Pancreas (tissue), 10 donors: ENCODE results near the gene HOXA13. TPM values are rescaled to one million over a fixed set of nuclear protein-coding genes. Genes with fewer than 3 reads are reported as not detected.

Experiments
- ATAC-seq, 4 donors: fragments of 200-7000 bp; cut with Tn5 transposase; one replicate each; pipeline versions ENCODE4 v1.8.0 to v1.9.1; 2020; ENCODE audit warnings: mild to moderate bottlenecking in 4 of 4, moderate library complexity in 4 of 4
- DNase-seq, 6 donors: peaks; one replicate each; pipeline ENCODE4 v3.0.0-alpha.2; 2020
- FAIRE-seq: peaks from 2 replicates; lab custom pipeline; 2012; peaks lifted over from hg19 to GRCh38; lab: Jason Lieb, UNC
- H3K27ac ChIP-seq, 4 donors: fragments of 200-600 bp; sonication (generic); 1 replicate in 3 of 4; 2 replicates in 1 of 4; pipeline versions ENCODE4 v1.5.0 to v1.8.0; 2020
- H3K27me3 ChIP-seq, 4 donors: fragments of 200-600 bp; one replicate each; pipeline ENCODE4 v1.8.0; 2021
- H3K36me3 ChIP-seq, 3 donors: fragments of 200-600 bp; sonication (generic) in 1 of 3; one replicate each; pipeline versions ENCODE4 v1.5.0 to v1.8.0; 2020 to 2021
- H3K4me1 ChIP-seq, 3 donors: fragments of 200-600 bp; one replicate each; pipeline ENCODE4 v1.8.0; 2021
- H3K4me3 ChIP-seq, 4 donors: fragments of 200-600 bp; sonication (generic) in 2 of 4; one replicate each; pipeline versions ENCODE4 v1.5.0 to v1.8.0; 2020 to 2021
- H3K9me3 ChIP-seq, 4 donors: fragments of 200-600 bp; one replicate each; pipeline ENCODE4 v1.8.0; 2021
- CTCF ChIP-seq, 4 donors: fragments of 200-600 bp; sonication (generic) in 3 of 4; IDR thresholded peaks; one replicate each; pipeline versions ENCODE4 v1.5.0 to v1.8.0; 2021; ENCODE audit warnings: antibody characterized with exemption in 4 of 4
- WGBS, 2 donors: extraction: QIAGEN DNeasy Blood & Tissue Kit; methylation state at CpG; one replicate each; pipeline ENCODE4 v1.1.7; 2013; 5-methylcytosine and 5-hydroxymethylcytosine counted together
- intact Hi-C, 3 donors: fragments of 100-400 bp; cut with DNase I; formaldehyde crosslinking; loops; one replicate each; pipeline versions ENCODE4 v1.11.1 to v1.14.2; 2022
- polyA plus RNA-seq, 2 donors: library from polyadenylated mRNA; stranded (reverse); fragments of 200-250 nt; gene quantifications; one replicate each; pipeline ENCODE4 v1.2.3, GENCODE V29; 2013
- total RNA-seq, 6 donors: library from RNA; stranded (reverse); fragmentation: NEBNext Ultra II Directional in 4 of 6; extraction: Animal tissue kit (Norgen Biotek cat#: 25700) in 4 of 6; gene quantifications; one replicate each; pipeline versions ENCODE4 v1.2.1 to v1.2.4, GENCODE V29; 2021 to 2023
- donor health status: healthy with polysubstance abuse.
- donor health status: DM: no; HTN: no; CAD: no; lungs with moderate emphysema.
- donor health status: DM: no; HTN: no; CAD: no.
- donor health status: control.
- donor health status: control.
- donor health status: Bipolar disorder and iron deficiency.
- donor health status: DM: yes; HTN: yes; CAD: no.
- donor health status: DM: no; HTN: no; CAD: no.
- donor health status: DM: no; HTN: no; CAD: no.
- donor health status: DM: yes; HTN: yes; CAD: no.

Gene HOXA13
- total and polyA plus RNA-seq, 8 donors, result 0.03 TPM; not detected in 7

DNA sequence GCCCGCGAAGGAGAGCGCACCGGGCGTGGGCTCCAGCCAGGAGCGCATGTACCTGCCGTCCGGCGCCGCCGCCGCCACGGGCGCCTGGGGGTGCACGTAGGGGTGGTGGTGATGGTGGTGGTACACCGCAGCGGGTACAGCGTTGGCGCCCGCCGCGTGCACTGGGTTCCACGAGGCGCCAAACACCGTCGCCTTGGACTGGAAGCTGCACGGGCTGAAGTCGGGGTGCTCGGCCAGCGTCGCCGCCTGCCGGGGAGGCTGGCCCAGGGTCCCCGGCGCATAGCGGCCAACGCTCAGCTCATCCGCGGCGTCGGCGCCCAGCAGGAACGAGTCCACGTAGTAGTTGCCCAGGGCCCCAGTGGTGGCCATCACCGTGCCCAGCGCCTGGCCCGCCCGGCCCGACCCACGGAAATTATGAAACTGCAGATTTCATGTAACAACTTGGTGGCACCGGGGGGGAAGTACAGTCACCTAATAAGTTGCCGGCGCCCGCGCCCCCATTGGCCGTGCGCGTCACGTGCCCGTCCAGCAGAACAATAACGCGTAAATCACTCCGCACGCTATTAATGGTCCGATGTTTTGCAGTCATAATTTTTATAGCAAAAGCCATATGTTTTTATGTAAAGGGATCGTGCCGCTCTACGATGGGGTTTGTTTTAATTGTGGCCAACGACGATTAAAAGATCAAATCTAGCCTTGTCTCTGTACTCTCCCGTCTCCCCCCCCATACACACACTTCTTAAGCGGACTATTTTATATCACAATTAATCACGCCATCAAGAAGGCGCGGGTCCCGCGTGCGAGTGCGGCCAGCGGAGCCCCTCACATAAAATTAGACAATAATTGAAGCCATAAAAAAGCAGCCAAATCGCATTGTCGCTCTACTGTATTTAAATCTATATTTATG lies 34.5 kb downstream of the HOXA13 start, which contains the start of gene HOXA9:
HOXA9 (minus strand) TSS at position 449 of the 907 bp plus-strand sequence; CDS start at position 369, 80 bp downstream.
- H3K4me1 ChIP-seq, result peaks cover 0 to 5% (median 4%) of the 10 kb centered on the region in 3 donors
- peak within 1 kb of the TSS in 1 of 4 donors; percentile 10 for H3K4me3 ChIP-seq
- FAIRE-seq (no peak), DNase-seq (peak in 3 of 6 donors; percentile 11 to 71 (median 61)), ATAC-seq (no peak)
- H3K36me3 ChIP-seq, result no peaks in the 10 kb centered on the region
- no peak for TF ChIP-seq CTCF (IDR thresholded peaks at IDR 0.05)
- H3K9me3 ChIP-seq, result no peaks in the 10 kb centered on the region
- H3K27ac ChIP-seq, result no peak within 1 kb of the TSS
- H3K27me3 ChIP-seq, result peaks cover 17 to 78% (median 34%) of the 10 kb centered on the region in 4 donors
- intact Hi-C loops, result no loop called here
- 9 to 10% methylated on average over 79 to 82 of the region's 82 CpGs for WGBS, 2 donors

GRCh38 chr7:27164367-27165088 lies 35.4 kb downstream of the HOXA13 start:
- intact Hi-C loops, result no loop called here
- no peak for FAIRE-seq

DNA sequence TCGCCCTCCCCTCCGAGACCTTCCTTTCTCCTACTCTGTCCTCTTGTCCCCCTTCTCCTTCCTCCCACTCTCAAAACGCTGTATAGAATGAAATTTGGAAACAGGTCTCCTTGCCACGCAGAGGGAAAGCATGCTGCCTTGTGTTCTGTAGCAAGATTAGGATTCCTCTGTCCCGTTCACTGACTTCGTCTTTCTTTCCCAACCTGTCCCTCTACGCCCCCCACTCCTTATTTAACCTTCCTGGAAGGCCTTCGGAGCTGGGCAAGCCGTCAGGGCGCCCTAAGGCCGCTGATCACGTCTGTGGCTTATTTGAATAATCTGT lies 35.9 kb downstream of the HOXA13 start:
- no peak for TF ChIP-seq CTCF (IDR thresholded peaks at IDR 0.05)
- ATAC-seq (no peak), FAIRE-seq (no peak), DNase-seq (no peak)
- Histone ChIP-seq H3K4me3 (peak overlapping the region in 1 of 4 donors; percentile 10), H3K27ac (no peak overlapping the region), H3K36me3 (no peaks in the 10 kb centered on the region), H3K27me3 (peaks cover 9 to 78% (median 27%) of the 10 kb centered on the region in 4 donors), H3K9me3 (no peaks in the 10 kb centered on the region), H3K4me1 (peaks cover 0 to 7% (median 5%) of the 10 kb centered on the region in 3 donors)
- WGBS, 2 donors, result 24 to 29% methylated on average over 12 of the region's 12 CpGs
- intact Hi-C loops, result no loop called here

More at GRCh38 chr7:27164367-27165088, 35.4 kb downstream of the HOXA13 start:
- TF ChIP-seq CTCF (IDR thresholded peaks at IDR 0.05), result no peak
- Histone ChIP-seq H3K4me3 (peak overlapping the region in 1 of 4 donors; percentile 10), H3K36me3 (no peaks in the 10 kb centered on the region), H3K4me1 (peaks cover 0 to 7% (median 5%) of the 10 kb centered on the region in 3 donors), H3K27ac (no peak overlapping the region), H3K9me3 (no peaks in the 10 kb centered on the region), H3K27me3 (peaks cover 10 to 78% (median 27%) of the 10 kb centered on the region in 4 donors)
- DNase-seq, result peak in 3 of 6 donors; percentile 11 to 65 (median 58)
- 8 to 10% methylated on average over 47 of the region's 47 CpGs for WGBS, 2 donors
- no peak for ATAC-seq

- no peak overlapping the region for H3K27ac ChIP-seq
- no peak for TF ChIP-seq CTCF (IDR thresholded peaks at IDR 0.05)
- 43 to 49% methylated on average over 24 of the region's 24 CpGs for WGBS, 2 donors
- no peak for DNase-seq
- no peak for ATAC-seq
- intact Hi-C loops, result no loop called here
- no peaks in the 10 kb centered on the region for H3K36me3 ChIP-seq
- no peak overlapping the region for H3K4me3 ChIP-seq
- no peak for FAIRE-seq
- H3K4me1 ChIP-seq, result peaks cover 0 to 7% (median 5%) of the 10 kb centered on the region in 3 donors
- peaks cover 14 to 79% (median 27%) of the 10 kb centered on the region in 4 donors for H3K27me3 ChIP-seq
- H3K9me3 ChIP-seq, result no peaks in the 10 kb centered on the region
Measured at GRCh38 chr7:27163288-27164044, 36.4 kb downstream of the HOXA13 start.
